ENCODE measurements around the gene DNAJB8. TPM values are rescaled to one million over a fixed set of nuclear protein-coding genes. Genes with fewer than 3 reads are reported as not detected.

The DNAJB8 gene
- total and polyA plus RNA-seq, 4 donors, result not detected

GRCh38 chr3:128432971-128433836, 33.5 kb downstream of the DNAJB8 start:
- Histone ChIP-seq H3K4me1 (ENCODE audit: control insufficient read depth in 5 of 5, insufficient read depth in 5 of 5, low read length in 5 of 5) (peaks cover 0 to 5% (median 3%) of the 10 kb centered on the region in 5 donors), H3K36me3 (ENCODE audit: control insufficient read depth in 4 of 4, insufficient read depth in 4 of 4, low read length in 4 of 4) (no peaks in the 10 kb centered on the region), H3K4me3 (no peak overlapping the region), H3K27me3 (ENCODE audit: control insufficient read depth in 3 of 3, insufficient read depth in 3 of 3, low read length in 2 of 3) (peaks cover 0 to 31% (median 30%) of the 10 kb centered on the region in 3 donors), H3K9me3 (ENCODE audit: control insufficient read depth in 4 of 4, insufficient read depth in 3 of 4, low read length in 3 of 4) (no peaks in the 10 kb centered on the region), H3K9ac (ENCODE audit: insufficient read depth in 1 of 2, low read length in 2 of 2) (no peak overlapping the region), H3K27ac (ENCODE audit: low read depth in 1 of 2, low read length in 1 of 2) (no peak overlapping the region)
- ATAC-seq (ENCODE audit: insufficient read depth, low FRiP score), result no peak
- WGBS, 2 donors, result 16 to 20% methylated on average over 45 to 53 of the region's 53 CpGs
- TF ChIP-seq CTCF (IDR thresholded peaks at IDR 0.05; ENCODE audit: control extremely low read depth, extremely low read depth), result no peak
- DNase-seq, result peak in 2 of 3 donors; percentile 40 to 42

- no peak for ATAC-seq (ENCODE audit: insufficient read depth, low FRiP score)
- peak in 1 of 3 donors; percentile 48 for DNase-seq
- Histone ChIP-seq H3K27ac (ENCODE audit: low read depth in 1 of 2, low read length in 1 of 2) (no peak overlapping the region), H3K27me3 (ENCODE audit: control insufficient read depth in 3 of 3, insufficient read depth in 3 of 3, low read length in 2 of 3) (peaks cover 0 to 31% (median 30%) of the 10 kb centered on the region in 3 donors), H3K9me3 (ENCODE audit: control insufficient read depth in 4 of 4, insufficient read depth in 3 of 4, low read length in 3 of 4) (no peaks in the 10 kb centered on the region), H3K36me3 (ENCODE audit: control insufficient read depth in 4 of 4, insufficient read depth in 4 of 4, low read length in 4 of 4) (no peaks in the 10 kb centered on the region), H3K4me3 (no peak overlapping the region), H3K9ac (ENCODE audit: insufficient read depth in 1 of 2, low read length in 2 of 2) (no peak overlapping the region), H3K4me1 (ENCODE audit: control insufficient read depth in 5 of 5, insufficient read depth in 5 of 5, low read length in 5 of 5) (peaks cover 0 to 5% (median 3%) of the 10 kb centered on the region in 5 donors)
- 11 to 13% methylated on average over 25 to 43 of the region's 43 CpGs for WGBS, 2 donors
- TF ChIP-seq CTCF (IDR thresholded peaks at IDR 0.05; ENCODE audit: control extremely low read depth, extremely low read depth), result no peak
These were observed 34.3 kb downstream of the DNAJB8 start for GRCh38 chr3:128432301-128432970.

- WGBS, 2 donors, result 80 to 84% methylated on average over 13 of the region's 13 CpGs
- no peak for TF ChIP-seq CTCF (IDR thresholded peaks at IDR 0.05; ENCODE audit: control extremely low read depth, extremely low read depth)
These were observed 34.8 kb downstream of the DNAJB8 start for GRCh38 chr3:128431803-128432300.

More at GRCh38 chr3:128431803-128432300, 34.8 kb downstream of the DNAJB8 start:
- Histone ChIP-seq H3K36me3 (ENCODE audit: control insufficient read depth in 4 of 4, insufficient read depth in 4 of 4, low read length in 4 of 4) (no peaks in the 10 kb centered on the region), H3K4me1 (ENCODE audit: control insufficient read depth in 5 of 5, insufficient read depth in 5 of 5, low read length in 5 of 5) (peaks cover 0 to 5% (median 3%) of the 10 kb centered on the region in 5 donors), H3K27ac (ENCODE audit: low read depth in 1 of 2, low read length in 1 of 2) (no peak overlapping the region), H3K27me3 (ENCODE audit: control insufficient read depth in 3 of 3, insufficient read depth in 3 of 3, low read length in 2 of 3) (peaks cover 0 to 34% (median 31%) of the 10 kb centered on the region in 3 donors), H3K4me3 (no peak overlapping the region), H3K9me3 (ENCODE audit: control insufficient read depth in 4 of 4, insufficient read depth in 3 of 4, low read length in 3 of 4) (no peaks in the 10 kb centered on the region), H3K9ac (ENCODE audit: insufficient read depth in 1 of 2, low read length in 2 of 2) (no peak overlapping the region)
- DNase-seq (no peak), ATAC-seq (ENCODE audit: insufficient read depth, low FRiP score) (no peak)
